HS-5 (cell line): ENCODE results near the gene ROR2.
A peak's percentile ranks its signal among the peaks of the same experiment; 100 is the strongest.
"Not testable (repeated sequence)": the region's sequence is repeated elsewhere in the genome, so short reads cannot be mapped to it uniquely, and the experiment has no call there.

Experiments used
- DNase-seq: peaks from one replicate; pipeline ENCODE4 v3.0.0-alpha.2; 2012; ENCODE audit warnings: low read depth

Gene ROR2

DNA sequence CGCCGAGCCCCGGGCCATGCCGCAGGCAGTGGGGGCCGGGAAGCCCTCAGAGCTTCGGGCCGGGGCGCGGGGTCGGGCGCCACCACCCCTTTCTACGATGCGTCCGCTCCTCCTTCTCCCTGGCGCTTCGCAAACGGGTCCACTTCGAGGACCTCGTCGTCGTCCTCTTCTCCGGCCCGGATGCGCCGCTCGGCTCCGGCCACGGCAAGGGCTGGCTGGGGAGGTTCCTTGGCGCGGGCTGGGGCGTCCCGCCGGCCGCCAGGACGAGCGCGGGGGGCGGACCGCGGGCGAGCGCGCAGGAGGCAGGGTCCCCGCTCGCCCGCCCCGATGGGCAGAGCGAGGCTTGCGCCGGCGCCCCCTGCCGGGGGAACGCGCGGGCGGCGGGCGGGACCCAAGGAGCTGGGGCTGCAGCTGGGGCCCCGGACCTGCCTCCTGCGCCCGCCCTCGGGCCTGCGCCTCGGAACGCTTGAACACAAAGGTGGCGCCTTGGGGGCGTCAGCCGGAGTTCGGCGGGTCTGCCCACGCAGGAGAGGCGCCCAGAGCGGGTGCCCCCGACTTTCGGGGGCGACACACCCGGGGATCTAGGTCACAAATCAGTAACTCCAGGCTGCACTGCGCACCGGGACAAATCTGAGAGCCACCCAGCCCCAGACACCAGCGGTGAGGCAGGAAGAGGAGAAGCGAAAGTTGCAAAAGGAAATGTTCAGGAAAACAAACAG is at the start of gene ROR2:
TSS of gene ROR2 (minus strand) at position 283 of the 719 bp plus-strand sequence.
- DNase-seq = no peak

DNA sequence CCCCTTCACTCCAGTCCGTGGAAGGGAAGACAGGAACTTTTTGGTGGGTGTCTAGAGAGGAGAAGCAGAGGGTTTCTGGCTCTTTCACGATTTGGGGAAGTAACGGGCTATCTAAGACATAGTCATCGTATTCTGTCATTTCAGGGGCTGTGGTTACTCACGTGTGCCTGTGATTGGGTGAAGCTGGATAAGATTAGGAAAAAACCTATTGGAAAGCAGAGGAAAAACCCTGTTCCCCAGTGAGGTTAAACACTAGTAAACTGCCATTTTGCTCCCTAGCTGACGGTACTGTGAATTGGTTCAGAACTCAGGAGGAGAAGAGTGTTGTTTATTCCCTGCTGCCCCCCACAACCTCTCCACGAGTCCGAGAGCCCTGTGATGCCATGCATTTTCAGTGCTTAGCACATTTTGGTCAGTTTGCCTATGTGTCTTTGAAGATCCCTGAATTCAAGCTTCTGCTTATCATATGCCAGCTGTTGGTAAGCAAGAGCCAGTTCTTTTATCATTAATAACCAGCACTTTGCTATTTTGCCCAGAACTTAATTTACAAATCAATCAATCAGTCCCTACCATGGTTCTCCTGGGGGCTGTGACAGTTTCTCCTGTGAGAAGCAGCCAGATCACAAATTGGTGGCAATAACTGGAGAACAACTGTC is 45.1 kb upstream of the ROR2 start:
- DNase-seq = no peak

DNA sequence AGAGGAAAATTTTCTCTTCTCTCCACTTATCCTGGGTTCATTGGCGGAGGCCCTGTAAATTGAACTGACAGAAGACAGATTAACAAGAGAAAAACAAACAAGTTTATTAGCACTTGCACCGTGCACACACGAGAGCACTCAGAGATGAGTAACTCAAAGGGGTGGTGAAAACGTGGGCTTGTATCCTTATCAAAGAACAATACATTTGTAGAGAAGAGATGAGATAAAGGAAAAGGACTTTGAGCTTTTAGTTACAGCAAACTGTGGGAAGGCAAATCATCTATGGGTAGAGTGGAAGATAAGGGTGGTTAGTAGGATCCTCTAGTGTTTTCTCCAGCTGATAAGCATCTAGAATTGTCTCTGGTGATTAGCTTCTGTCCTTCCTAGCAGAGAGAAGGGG is 44.4 kb upstream of the ROR2 start:
- DNase-seq = no peak

DNA sequence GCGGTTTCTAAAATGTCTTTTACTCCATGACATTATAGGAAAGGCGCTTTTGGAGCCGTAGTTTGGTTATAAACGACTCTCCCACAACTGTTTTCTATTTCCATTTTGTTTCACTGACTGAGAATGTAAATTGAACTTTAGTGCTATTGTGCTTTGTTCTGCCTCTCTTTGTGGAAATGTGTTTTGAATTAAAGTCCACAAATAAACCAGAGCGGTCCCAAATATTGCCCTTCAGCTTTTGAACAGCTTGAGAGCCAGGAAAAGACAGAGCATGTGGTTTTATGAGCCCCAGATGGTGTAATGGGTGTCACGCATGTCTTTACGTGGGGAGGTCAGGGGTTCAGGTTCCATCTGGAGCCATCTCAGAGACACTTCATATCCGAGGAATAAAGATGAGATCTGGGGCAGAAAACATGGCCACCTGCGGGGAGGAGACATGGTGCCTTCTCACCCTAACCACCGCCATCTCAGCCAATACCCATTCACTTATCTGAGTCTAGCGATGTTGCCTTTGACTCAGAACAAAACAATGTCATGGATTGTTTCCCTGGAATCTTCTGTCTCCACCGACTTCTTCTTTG is 42.5 kb upstream of the ROR2 start:
- DNase-seq = no peak

DNA sequence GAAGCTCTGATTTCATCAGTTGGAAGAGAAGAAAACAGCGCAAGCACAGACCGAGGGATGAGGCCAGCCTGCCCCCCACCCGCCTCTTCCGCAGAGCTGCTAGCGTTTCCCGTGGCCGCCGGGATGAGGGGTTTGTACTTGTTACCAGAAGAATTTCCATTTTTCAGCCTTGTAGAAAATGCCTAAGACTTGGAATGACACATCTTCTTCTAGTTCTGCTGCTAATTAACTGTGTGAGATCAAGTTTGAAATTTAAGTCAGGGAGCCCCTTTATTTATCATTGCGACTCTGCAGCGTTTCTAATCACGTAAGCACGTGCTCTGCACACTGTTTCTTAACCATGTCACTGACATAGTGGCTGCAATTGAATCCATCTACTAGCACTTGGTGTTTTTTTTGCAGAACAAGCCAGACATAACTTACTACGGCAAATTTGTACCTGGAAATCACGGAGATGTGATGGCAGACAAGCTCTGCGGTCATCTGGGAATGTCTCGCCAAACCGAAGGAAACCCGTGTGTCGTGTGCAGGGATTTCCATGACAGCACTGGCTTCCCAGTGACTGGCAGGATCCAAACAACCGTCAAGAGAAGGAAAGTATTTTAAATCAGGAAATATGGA is 41.8 kb upstream of the ROR2 start:
- no peak for DNase-seq

DNA sequence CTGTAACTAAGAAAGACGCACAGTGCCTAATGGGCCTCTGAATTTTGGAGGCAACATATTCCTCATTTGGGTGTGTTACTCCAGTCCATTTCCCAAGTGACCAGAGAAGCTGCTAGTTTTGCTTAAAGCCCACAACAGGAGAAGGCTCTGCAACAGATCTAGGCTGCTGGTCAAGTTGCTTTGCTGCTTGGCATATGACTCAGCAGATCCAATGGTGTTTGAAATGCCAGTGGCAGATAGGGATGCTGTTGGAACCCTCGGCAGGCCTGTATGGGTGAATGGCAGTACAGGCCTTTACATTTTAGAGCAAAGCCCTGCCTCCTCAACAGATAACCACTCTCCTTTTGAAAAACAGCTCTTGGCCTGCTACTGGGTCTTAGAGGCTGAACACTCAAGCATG is 36.2 kb upstream of the ROR2 start:
- DNase-seq = no peak

DNA sequence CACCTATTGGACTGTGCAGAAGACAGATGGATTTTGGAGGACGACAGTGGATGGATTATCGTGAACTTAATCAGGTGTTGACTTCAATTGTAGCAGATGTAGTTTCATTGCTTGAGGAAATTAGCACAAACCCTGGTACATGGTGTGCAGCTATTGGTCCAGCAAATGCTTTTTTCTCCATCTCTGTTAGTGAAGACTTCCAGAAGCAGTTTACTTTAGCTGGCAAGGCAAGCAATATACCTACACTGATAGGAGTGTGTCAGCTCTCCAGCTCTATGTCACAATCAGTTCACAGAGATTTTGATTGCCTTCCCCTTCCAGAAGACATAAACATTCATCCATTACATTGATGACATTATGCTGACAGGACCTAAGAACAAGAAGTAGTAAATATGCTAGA is 35.7 kb upstream of the ROR2 start:
- no peak for DNase-seq

DNA sequence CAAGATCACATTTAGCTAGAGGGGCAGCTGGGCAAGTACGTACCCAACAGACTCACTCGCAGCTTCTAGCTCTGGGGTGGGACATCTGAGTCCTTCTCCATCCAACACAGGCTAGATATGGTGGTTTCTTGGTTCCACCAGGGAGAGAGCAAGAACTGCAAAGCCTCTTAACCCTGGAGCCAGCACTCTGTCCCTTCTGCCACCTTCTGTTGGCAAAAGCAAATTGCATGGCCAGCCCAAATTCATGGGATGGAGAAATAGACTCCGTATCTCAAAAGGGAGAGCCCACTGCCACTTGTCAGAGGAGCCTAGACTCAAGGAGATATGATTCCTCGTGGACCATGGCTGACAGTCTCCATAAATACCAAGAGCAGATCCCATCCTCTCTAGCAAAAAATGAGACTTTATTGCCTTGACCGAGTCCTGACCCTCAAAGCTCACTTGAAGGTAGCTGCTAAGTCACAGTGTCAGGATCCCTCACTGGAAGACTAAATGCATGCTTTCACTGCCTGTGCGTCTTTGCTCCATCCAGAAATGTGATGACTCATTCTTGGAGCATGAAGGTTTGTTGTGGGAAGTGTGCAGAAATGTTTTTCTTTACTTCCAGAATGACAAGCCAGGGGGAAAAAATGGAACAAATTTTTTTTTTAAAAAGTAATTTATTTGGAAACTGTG is 28.8 kb upstream of the ROR2 start:
- DNase-seq = peak; percentile 49

DNA sequence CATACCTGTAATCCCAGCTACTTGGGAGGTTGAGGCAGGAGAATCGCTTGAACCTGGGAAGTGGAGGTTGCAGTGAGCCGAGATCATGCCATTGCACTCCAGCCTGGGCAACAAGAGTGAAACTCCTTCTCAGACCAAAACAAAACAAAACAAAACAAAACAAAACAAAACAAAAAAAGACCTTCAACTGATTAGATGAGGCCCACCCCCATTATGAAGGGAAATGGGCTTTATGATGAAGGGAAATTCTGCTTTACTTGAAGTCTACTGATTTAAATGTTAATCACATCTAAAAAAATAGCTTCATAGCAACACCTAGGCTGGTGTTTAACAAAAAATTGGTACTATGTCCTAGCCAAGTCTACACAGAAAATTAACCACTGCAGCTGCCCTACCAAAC is 25.2 kb upstream of the ROR2 start:
- DNase-seq = not testable (repeated sequence)

DNA sequence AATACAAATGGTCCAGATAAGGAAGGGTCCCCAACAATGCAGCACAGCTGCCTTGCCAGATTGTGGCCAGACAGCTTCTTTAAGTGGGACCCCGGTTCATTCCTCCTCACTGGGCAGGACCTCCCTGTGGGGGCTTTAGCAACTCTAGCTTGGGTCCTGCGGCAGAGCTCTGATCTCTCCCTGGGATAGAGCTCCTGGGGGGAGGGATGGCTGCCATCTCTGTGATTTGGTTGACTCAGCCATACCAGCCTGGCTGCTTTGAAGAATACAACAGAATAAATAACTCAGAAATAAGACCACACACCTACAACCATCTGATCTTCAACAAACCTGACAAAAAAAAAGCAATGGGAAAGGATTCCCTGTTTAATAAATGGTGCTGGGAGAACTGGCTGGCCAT is 22.7 kb upstream of the ROR2 start:
- no peak for DNase-seq

DNA sequence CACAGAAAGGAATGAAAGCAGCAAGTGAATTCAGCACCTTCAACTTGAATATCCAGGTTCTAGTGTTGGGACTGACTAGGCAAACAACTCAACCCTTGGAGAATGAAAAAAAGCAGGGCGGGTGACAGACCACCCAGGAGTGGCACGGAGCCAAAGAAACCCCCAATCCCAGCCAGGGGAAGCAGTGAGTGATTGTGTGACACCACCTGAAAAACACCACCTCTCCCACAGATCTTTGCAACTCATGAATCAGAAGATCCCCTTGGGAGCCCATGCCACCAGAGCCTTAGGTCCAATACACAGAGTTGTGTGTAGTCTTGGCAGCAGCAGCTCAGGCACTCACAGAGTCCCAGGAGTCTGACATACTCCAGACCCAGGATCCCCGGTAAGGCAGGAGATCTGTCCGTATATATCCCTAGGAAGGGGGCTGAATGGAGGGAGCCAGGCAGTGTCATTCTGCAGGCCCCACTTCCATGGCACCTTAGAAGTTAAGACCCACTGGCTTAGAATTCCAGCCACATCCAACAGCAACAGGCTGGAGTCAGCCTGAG is 22.1 kb upstream of the ROR2 start:
- DNase-seq = no peak

DNA sequence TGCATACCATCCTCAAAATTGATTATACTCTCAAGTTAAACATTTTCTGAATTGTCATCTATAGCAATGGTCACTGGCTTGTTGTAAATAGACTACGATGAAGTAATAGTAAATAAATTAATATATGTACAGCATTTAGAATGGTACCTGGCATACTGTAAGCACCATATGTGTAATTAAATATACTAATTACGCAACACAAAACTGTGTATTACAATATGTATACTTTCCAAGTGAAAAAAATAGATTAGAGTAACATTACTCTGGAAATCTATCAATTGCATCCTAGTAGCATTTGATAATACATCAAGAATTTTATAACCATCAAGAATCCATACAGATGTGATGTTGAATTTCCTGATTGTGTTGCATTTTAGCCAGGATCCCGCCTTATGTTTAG is 17.2 kb upstream of the ROR2 start:
- DNase-seq = no peak

DNA sequence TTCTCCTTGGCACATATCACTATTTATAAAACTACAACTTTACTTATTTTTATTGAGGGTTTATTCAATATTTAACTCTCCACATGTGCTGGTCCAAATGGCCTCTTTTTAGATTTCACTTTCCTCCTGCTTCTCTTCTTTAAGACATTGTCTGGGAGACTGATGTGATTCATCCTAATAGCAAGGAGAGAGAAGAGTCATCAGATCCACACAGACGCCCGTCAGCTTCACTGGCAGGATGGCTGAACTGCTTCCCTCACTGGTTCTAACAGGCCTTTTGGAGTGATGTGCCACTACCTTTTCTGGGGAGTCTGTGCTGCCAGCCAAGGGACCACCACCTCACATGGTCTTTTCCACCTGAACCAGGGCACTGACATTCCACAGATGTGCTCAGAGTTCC is 16.5 kb upstream of the ROR2 start:
- no peak for DNase-seq

DNA sequence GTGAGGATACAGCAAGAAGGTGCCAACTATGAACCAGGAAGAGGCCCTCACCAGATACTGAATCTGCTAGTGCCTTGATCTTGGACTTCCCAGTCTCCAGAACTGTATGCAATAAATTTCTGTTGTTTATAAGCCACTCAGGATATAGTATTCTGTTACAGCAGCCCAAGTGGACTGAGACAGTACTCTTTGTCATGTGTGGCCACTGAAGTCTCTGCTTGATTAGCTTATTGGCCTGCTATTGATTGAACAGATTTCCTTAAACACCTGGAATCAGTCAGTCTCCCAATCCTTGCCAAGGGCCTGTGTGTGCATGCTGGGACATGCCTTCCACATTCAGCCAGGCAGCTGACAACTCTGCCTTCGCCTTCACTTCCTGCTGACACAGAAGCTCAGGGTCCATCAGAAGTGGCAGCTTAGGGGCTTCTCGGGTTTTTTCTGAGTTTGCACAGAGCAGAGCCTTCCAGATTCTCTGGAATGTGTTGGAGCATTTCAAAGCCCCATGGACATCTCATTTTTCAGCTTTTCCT is 13.7 kb upstream of the ROR2 start:
- no peak for DNase-seq

DNA sequence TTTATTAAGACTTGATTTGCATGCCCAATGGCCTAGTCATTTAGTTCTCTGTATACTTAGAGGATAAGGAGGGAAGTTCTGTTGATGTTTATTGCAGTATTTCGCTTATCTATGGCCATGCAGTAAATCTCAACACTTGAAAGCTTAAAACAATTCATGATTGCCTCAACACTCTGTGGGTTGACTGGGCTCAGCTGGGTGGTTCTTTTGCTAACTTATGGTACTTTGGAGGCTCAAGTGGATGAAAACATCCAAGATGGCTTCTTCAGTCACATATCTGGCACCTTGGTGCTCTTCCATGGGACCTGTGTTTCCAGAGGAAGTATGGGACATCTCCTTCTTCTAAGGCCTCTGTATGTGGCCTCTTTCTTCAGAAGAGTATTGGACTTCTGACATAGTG is 10.3 kb upstream of the ROR2 start:
- DNase-seq = no peak

DNA sequence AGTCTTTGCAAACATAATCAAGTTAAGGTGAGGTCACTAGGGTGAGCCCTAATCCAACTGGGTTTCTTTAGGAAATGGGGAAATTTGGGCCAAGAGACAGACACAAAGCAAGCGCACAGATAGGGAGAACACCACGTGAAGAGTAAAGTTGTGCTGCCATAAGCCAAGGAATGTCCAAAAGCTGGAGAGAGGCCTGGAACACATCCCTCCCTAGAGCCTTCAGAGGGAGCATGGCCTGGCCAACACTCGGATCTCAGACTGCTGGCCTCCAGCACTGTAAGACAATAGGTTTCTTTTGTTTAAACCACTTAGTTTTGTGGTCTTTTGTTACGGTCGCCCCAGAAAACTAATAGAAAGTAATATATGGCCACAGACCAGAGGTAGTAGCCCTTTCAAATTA is 8.1 kb upstream of the ROR2 start:
- DNase-seq = no peak

DNA sequence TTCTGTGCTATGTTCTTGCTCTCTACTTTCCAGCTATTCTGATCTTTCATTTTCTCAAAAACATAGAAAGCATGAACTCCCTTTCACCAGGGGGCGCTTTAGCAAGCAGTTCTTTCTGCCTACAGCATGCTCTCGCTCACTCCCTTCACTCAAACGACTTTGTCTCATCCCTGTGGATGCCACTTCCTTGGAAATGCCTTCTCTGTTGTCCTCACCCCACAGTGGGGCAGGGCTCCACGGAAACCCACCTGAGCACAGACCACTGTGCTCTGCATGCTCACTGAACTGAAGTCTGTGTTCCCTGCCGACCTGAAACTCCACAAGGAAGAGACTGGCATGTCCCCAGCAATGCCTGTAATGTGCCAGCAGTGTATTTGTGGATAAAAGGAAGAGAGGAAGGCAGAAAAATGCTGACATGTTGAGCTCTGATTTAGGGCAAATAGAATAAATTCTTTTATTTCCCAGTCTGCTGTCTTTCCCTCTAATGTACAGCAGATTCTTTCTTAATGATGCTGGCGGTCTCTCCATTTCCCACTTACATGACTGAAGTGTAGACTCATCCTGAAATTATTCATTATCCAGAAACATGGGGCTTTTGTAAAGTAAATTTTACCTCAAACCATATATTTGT is 4.9 kb upstream of the ROR2 start:
- peak; percentile 69 for DNase-seq

DNA sequence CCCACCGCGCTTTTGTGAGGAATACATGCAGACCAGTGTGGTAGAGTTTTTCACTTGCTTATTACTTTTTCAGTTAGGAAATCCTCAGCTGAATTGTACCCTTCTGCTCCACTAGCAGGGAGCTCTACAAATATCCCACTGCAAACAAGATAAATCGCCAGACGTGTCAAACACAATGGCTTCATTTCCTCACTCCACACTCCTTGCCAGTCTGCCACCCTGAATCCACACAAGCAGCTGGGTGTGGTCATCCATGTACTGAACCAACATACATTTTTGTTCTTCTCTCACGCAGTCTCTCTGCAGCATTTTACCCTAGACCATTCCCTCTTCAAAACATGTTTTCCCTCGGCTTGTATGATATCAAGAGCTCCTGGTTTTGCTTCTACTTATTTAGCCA is 3.7 kb upstream of the ROR2 start:
- no peak for DNase-seq

DNA sequence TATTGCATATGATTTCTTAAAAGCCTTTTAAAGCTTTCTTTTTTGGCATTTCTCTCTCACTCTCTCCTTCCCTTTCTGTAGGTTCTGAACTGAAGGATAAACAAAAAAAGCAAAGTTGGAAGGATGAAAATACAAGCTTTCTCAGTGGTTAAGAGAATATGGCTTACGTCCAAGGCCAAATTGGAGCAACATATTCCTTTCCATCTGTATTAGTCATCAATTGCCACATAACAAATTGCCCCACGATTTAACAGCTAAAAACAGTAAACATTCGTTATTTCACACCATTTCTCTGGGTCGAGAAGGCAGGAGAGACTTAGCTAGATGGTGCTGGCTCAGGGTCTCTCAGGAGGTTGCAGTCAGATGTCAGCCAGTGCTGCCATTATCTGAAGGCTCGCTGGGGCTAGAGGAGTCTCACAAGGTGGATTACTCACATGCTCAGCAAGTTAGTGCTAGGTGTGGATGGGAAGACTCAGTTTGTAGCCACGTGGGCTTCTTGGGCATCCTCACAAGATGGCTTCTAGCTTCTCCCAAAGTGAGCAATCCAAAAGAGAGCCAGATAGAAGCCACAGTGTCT is 2.0 kb upstream of the ROR2 start:
- no peak for DNase-seq

DNA sequence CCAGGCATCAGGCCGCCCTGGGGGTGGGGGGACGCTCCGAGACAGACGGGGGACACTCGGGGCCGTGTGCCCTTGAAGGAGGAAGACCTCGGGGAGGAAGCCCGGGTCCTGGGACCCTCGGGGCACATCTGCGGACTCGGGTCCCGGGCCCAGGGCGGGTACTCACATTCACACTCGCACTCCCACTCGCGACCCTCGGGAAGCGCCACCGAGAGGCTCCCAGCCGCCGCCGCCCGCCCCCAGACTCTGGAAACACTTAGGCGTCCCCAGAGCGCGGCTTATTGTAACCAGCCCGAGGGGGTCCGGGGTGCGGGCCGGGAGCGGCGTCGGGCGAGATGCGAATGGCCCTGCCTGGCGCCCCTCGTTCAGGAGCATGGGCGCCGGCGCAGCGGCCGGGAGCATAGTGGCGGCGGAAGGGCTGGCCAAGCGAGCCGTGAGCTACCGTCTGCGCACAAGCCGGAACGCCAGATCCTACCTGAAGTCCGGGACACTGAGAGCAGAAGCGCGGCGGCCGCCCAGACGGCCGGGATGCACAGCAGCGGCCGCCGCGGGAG is 559 bp downstream of the ROR2 start:
- no peak for DNase-seq
